Measurements from ENCODE around the gene UBQLNL.

UBQLNL gene

DNA sequence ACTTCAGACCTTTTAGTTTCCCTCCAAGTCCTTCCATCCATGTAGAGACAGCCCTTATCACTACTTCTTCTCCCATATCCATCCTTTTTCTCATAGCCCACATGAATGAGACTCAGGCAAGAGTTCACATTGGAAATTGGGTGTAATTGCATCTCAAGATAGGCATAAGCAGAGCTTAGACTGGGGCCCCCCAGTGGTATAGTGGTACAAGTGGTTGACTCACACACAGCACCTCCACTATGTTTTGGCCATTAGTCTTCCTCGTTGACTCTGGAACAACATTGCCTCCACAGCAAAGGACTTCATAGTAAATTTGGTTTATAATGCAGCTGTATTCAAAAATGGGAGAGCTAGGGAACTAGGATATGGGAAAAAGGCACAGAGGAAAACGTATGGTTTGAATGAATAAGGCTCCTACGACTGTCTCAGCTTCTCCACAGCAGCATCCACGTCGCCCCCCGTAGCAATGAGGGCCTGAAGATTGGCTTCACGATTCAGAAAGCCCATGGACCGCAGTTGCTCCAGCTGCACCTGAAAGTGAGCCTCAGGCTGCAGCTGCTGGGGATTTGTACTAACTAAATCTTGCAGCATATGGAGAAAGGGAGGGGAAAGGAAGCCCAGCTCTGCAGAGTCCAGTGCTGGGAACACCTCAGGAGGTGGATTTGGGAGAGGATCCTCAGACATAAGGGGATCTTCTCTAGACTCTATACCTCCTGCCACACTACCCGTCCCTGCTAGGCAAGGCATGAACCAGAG is 9.1 kb downstream of the UBQLNL start:
- no peak for DNase-seq

DNA sequence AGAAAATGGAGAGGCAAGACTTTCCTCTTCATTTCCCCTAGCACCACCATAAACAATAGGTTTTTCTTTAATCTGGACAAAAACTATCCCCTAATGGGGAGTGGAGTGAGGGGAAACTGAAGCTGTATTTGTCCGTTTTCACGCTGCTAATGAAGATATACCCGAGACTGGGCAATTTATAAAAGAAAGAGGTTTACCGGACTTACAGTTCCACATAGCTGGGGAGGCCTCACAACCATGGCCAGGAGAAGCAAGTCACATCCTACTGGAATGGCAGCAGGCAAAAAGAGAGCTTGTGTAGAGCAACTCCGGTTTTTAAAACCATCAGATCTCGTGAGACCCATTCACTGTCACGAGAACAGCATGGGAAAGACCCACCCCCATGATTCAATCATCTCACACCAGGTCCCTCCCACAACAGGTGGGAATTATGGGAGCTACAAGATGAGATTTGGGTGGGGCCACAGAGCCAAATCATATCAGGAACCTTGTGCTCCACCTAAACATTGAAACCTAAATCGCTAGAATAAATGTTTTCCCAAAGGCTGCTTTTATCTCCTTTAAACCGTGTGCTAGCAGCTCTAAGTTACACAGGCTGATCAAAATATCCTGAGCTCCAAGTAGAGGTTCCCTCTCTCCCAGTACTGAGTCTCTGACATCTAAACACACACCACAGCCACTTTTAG is 11.0 kb downstream of the UBQLNL start:
- no peak for DNase-seq

DNA sequence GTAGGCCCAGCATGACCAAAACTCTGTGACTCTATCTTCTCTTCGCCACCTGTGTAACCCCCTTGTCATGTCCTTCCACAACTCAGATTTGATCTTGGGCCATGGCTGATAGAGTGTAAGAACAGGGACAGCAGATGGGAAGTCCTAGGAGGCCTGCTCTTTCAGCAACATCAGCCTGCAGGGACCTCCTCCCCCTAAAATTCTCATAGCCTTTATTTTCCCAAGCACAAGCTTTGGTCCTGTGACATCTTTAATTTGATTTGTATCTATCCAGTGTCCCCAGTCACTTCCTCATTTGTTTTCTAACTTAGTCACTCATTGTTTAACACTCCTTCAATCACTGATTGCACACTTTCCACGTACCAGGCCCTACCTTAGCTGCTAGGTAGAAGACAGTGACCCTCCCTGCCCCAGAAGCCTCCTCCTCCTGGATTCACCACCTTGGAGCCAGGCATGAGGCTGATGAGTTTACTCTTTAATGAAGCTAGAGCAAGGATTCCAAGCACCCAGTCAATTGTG is 12.0 kb downstream of the UBQLNL start:
- no peak for DNase-seq

GRCh38 chr11:5500393-5500801 is 16.1 kb downstream of the UBQLNL start:
- no peak for DNase-seq

- DNase-seq: no peak
Observed at GRCh38 chr11:5499671-5500070, 16.8 kb downstream of the UBQLNL start.

DNA sequence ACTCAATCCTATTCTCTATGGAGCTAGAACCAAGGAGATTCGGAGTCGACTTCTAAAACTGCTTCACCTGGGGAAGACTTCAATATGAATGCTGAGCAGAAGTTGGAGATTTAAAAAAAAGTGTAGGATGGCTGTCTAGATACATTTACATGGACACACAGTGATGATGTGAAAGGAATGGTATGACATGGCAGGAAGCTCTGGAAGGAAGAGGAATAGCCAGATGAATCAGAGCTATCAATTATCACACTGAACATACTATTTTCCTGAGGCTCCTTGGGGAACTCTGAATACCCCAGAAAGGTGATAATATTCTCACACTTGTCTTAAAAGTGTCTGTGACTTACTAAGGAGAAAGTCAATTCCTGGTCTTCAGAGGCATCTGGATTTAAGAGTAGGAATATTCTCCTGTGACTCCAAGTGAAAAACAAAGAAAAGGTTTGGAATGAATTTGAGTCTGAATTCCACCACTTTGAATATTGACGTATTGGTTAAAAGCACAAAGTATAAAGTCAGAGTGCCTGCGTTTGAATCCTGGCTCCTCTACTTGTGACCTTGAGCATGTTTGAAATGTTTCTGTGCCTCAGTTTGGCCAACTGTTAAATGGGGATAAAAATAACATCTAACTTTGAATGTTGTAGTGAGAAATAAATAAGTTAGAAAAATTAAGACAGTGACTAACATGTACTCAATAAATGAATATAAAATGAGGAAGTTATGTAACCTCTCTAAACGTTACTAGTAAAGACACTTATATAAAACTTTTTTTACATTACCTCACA is 26.7 kb downstream of the UBQLNL start:
- no peak for DNase-seq

GRCh38 chr11:5488798-5489399 is 27.6 kb downstream of the UBQLNL start:
- DNase-seq: no peak

GRCh38 chr11:5488385-5488784 is 28.1 kb downstream of the UBQLNL start, which contains the start of gene OR52D1:
TSS of gene OR52D1 (plus strand) at chr11:5488685. CDS start at chr11:5488707, 22 bp downstream.
- no peak for DNase-seq

DNA sequence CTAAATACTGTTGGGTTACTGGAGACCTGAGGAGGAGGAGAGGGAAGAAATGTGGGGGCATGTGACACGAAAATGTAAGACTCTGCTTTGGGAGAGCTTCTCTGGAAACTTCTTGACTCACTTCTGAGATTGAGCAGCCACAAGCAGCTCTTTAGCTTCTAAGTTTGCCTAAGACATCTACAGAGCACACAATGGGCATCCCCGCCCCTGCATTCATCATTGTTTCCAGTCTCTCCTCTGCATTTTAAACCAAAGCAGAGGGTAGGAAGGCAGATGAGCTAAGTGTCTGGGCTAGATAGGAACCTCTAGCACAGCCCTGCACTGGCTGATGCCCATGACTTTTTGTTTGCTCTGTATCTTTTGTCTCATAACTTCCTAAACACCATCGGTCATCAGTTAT is 30.1 kb downstream of the UBQLNL start:
- DNase-seq: no peak

DNA sequence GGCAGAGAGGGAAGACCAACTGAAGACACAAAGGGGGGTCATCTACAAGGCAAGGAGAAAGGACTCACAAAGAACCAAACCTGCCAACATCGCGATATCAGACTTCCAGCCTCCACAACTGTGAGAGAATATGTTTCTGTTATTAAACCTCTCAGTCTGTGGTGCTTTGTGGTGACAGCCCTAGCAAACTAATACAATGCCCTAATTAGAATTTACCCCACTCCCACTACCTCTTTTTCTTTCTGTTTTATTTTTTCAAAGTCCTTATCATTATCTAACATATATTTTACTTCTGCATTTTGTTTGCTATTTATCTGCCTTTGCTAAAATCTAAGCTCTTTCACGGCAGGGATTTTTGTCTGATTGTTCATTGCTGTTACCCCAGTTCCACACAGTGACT is 30.5 kb downstream of the UBQLNL start:
- DNase-seq: no peak

GRCh38 chr11:5476186-5476819 is 40.2 kb downstream of the UBQLNL start:
- DNase-seq: no peak

- DNase-seq: no peak
Observed at GRCh38 chr11:5473921-5474320, 42.6 kb downstream of the UBQLNL start.

- no peak for DNase-seq
Observed at GRCh38 chr11:5467527-5467926, 49.0 kb downstream of the UBQLNL start.
